Kasumi-1 (cell line): ENCODE data around the gene ACTL10.

Source experiments
- DNase-seq, 2 experiments: peaks; one replicate each; lab custom pipeline; 2025; lab: John Stamatoyannopoulos, UW

The ACTL10 gene

GRCh38 chr20:33677991-33678702 lies 11.4 kb downstream of the ACTL10 start:
- DNase-seq = no peak

- no peak for DNase-seq
Measured at GRCh38 chr20:33679758-33680485, 13.2 kb downstream of the ACTL10 start.

- no peak for DNase-seq
Measured at GRCh38 chr20:33680686-33681085, 13.9 kb downstream of the ACTL10 start.

GRCh38 chr20:33681288-33681687 lies 14.5 kb downstream of the ACTL10 start:
- DNase-seq = no peak

- DNase-seq = no peak
Measured at GRCh38 chr20:33681728-33682353, 15.1 kb downstream of the ACTL10 start.

GRCh38 chr20:33684533-33685327 lies 18.0 kb downstream of the ACTL10 start:
- DNase-seq = no peak

GRCh38 chr20:33685328-33686099 lies 18.8 kb downstream of the ACTL10 start:
- DNase-seq = peak; percentile 29 to 47

GRCh38 chr20:33686100-33686983 lies 19.6 kb downstream of the ACTL10 start, which contains the start of gene E2F1:
E2F1 (minus strand) TSS chr20:33686385; CDS start chr20:33686264, 121 bp downstream.
- DNase-seq = peak; percentile 87 to 88

- DNase-seq = no peak
Measured at GRCh38 chr20:33686984-33687366, 20.2 kb downstream of the ACTL10 start.

- peak; percentile 74 to 81 for DNase-seq
Measured at GRCh38 chr20:33687370-33687915, 20.7 kb downstream of the ACTL10 start.

GRCh38 chr20:33687993-33688937 lies 21.5 kb downstream of the ACTL10 start:
- no peak for DNase-seq

- no peak for DNase-seq
Measured at GRCh38 chr20:33688938-33689424, 22.2 kb downstream of the ACTL10 start.

- DNase-seq = no peak
Measured at GRCh38 chr20:33689493-33689892, 22.8 kb downstream of the ACTL10 start.

- peak; percentile 80 to 81 for DNase-seq
Measured at GRCh38 chr20:33689973-33690372, 23.2 kb downstream of the ACTL10 start.

- DNase-seq = no peak
Measured at GRCh38 chr20:33693289-33693688, 26.5 kb downstream of the ACTL10 start.

- DNase-seq = no peak
Measured at GRCh38 chr20:33693741-33694638, 27.2 kb downstream of the ACTL10 start.

- DNase-seq = no peak
Measured at GRCh38 chr20:33694639-33695012, 27.9 kb downstream of the ACTL10 start.

- no peak for DNase-seq
Measured at GRCh38 chr20:33696448-33696847, 29.7 kb downstream of the ACTL10 start.
